GM12878 (cell line): ENCODE results near the gene WDR53. TPM values are rescaled to one million over a fixed set of nuclear protein-coding genes. Genes with fewer than 3 reads are reported as not detected.
"Not testable (repeated sequence)": the region's sequence is repeated elsewhere in the genome, so short reads cannot be mapped to it uniquely, and the experiment has no call there.

Source experiments
- ATAC-seq: fragments of 200-7000 bp; cut with Tn5 transposase; 3 replicates; pipeline ENCODE4 v1.9.1; 2020; ENCODE audit warnings: mild to moderate bottlenecking, moderate library complexity
- BruUV-seq: library from RNA; stranded (reverse); fragments of 400-500 nt; replicated peaks from 2 replicates; lab custom pipeline; 2021; lab: Mats Ljungman, UMichigan
- CTCF ChIA-PET: fragments of 300-600 bp; sonication (Branson Sonifier 250); formaldehyde crosslinking; extraction: SDS; loops from one replicate; lab custom pipeline; 2021; ENCODE audit warnings: inconsistent platforms; lab: Yijun Ruan, JAX
- POLR2A ChIA-PET: fragments of 350-600 bp; formaldehyde crosslinking; extraction: SDS; loops from one replicate; lab custom pipeline; 2021; ENCODE audit warnings: inconsistent platforms; lab: Charles Lee
- RAD21 ChIA-PET: fragments of 300-600 bp; sonication (Branson Sonifier 250); formaldehyde crosslinking; loops from one replicate; lab custom pipeline; 2023; ENCODE audit warnings: antibody characterized with exemption; ENCODE audit not compliant: unreplicated experiment; lab: Charles Lee
- SMC1A ChIA-PET: fragments of 300-600 bp; sonication (Branson Sonifier 250); formaldehyde crosslinking; loops from one replicate; lab custom pipeline; 2023; ENCODE audit not compliant: unreplicated experiment, uncharacterized antibody; lab: Charles Lee
- DNase-seq: peaks from one replicate; pipeline ENCODE4 v3.0.0-alpha.2; 2011; ENCODE audit warnings: low read depth, low spot score
- FAIRE-seq: peaks from 3 replicates; lab custom pipeline; 2011; peaks lifted over from hg19 to GRCh38; lab: Jason Lieb, UNC
- H2AFZ ChIP-seq: 2 replicates; pipeline ENCODE4 v1.6.0; 2011; ENCODE audit warnings: low read depth, low read length, control low read depth; ENCODE audit not compliant: control insufficient read depth
- H3K27ac ChIP-seq: 2 replicates; pipeline ENCODE4 v1.5.1; 2011; ENCODE audit warnings: control low read depth; ENCODE audit not compliant: control insufficient read depth, insufficient read depth
- H3K27me3 ChIP-seq, 2 experiments: replicated peaks in 1 of 2; 2 replicates each; pipeline versions ENCODE4 v1.6.0 to v1.6.1; 2011; ENCODE audit warnings: low read length in 1 of 2; ENCODE audit not compliant: control insufficient read depth in 2 of 2, insufficient read depth in 2 of 2
- H3K36me3 ChIP-seq, 2 experiments: 2 replicates each; pipeline ENCODE4 v1.5.1; 2011; ENCODE audit warnings: low read length in 1 of 2; ENCODE audit not compliant: control insufficient read depth in 2 of 2, insufficient read depth in 2 of 2
- H3K4me1 ChIP-seq: 2 replicates; pipeline ENCODE4 v1.6.1; 2011; ENCODE audit warnings: mild to moderate bottlenecking, low read length, moderate library complexity, mixed read lengths; ENCODE audit not compliant: control insufficient read depth, insufficient read depth
- H3K4me2 ChIP-seq: 2 replicates; pipeline ENCODE4 v1.6.0; 2011; ENCODE audit warnings: control low read depth; ENCODE audit not compliant: control insufficient read depth, insufficient read depth
- H3K4me3 ChIP-seq: fragments of 200-600 bp; sonication (generic); 2 replicates; pipeline ENCODE4 v1.5.1; 2016
- H3K79me2 ChIP-seq: 2 replicates; pipeline ENCODE4 v1.6.0; 2011; ENCODE audit warnings: low read length; ENCODE audit not compliant: control insufficient read depth, insufficient read depth
- H3K9ac ChIP-seq: 2 replicates; pipeline ENCODE4 v1.8.0; 2011; ENCODE audit warnings: low read length, control low read depth, mixed read lengths; ENCODE audit not compliant: control insufficient read depth, insufficient read depth
- H3K9me3 ChIP-seq: replicated peaks from 3 replicates; pipeline ENCODE4 v1.5.1; 2011; ENCODE audit warnings: mild to moderate bottlenecking, low read length; ENCODE audit not compliant: control insufficient read depth, insufficient read depth
- H4K20me1 ChIP-seq: 2 replicates; pipeline ENCODE4 v1.6.0; 2011; ENCODE audit not compliant: control insufficient read depth, insufficient read depth
- BCLAF1 ChIP-seq: fragments of 450-650 bp; IDR thresholded peaks from 2 replicates; pipeline ENCODE4 v1.6.1; 2017; ENCODE audit warnings: antibody characterized with exemption, mild to moderate bottlenecking, moderate library complexity
- CBX5 ChIP-seq: sonication (generic); IDR thresholded peaks from 2 replicates; pipeline ENCODE4 v1.6.1; 2016; ENCODE audit warnings: low read depth, moderate library complexity, mild to moderate bottlenecking, inconsistent platforms
- IRF5 ChIP-seq: fragments of 450-650 bp; IDR thresholded peaks from 2 replicates; pipeline ENCODE4 v1.6.1; 2017; ENCODE audit warnings: borderline replicate concordance
- NBN ChIP-seq: fragments of 450-650 bp; IDR thresholded peaks from 2 replicates; pipeline ENCODE4 v1.6.1; 2016
- RUNX3 ChIP-seq: IDR thresholded peaks from 2 replicates; pipeline ENCODE4 v1.6.1; 2012; ENCODE audit warnings: low read length, inconsistent platforms
- SREBF1 ChIP-seq: IDR thresholded peaks from 2 replicates; pipeline ENCODE4 v1.6.1; 2012; ENCODE audit warnings: mild to moderate bottlenecking, low read length
- WGBS: methylation state at CpG from one replicate; pipeline ENCODE4 v1.1.6; 2016; ENCODE audit warnings: low lambda C conversion rate; ENCODE audit not compliant: insufficient replicate concordance, insufficient coverage; ENCODE audit errors: missing lambda C conversion rate; 5-methylcytosine and 5-hydroxymethylcytosine counted together
- in situ Hi-C: fragments of 300-500 bp; cut with MboI; formaldehyde crosslinking; loops from 9 replicates; pipeline ENCODE4 v1.14.3; 2018; ENCODE audit warnings: mixed read lengths
- intact Hi-C: fragments of 100-400 bp; cut with micrococcal nuclease; formaldehyde crosslinking; loops from one replicate; pipeline ENCODE4 v1.14.2; 2022; ENCODE audit not compliant: unreplicated experiment
- polyA plus RNA-seq, 11 experiments: library from polyadenylated mRNA; depleted of rRNA in 4 of 11; unstranded in 6 of 11; stranded (reverse) in 5 of 11; fragments of >200 nt; fragmentation: Nextera tagmentation in 4 of 11; fragmentation: Illumina TruSeq in 1 of 11; extraction: Ambion mirVana in 4 of 11; extraction: Trizol in 1 of 11; gene quantifications; 1 replicate in 1 of 11; 2 replicates in 10 of 11; pipeline versions ENCODE4 v1.2.1 to v1.2.3, GENCODE V29; 2011 to 2016; ENCODE audit warnings: inconsistent platforms in 2 of 11, missing spikeins in 2 of 11, low read depth in 1 of 11
- total RNA-seq, 4 experiments: library from RNA; depleted of rRNA in 3 of 4; stranded (reverse); fragments of >200 nt in 3 of 4; fragmentation: Illumina TruSeq in 1 of 4; extraction: Trizol in 1 of 4; gene quantifications; 2 replicates each; pipeline versions ENCODE4 v1.2.1 to v1.2.3, GENCODE V29; 2013 to 2021

The WDR53 gene
- total and polyA plus RNA-seq, 10 of the 15 experiments (the other 5 are each of a cell fraction or from before 2014, with no cell fraction given), result 7.7 to 20.3 (median 15.7) TPM

GRCh38 chr3:196549312-196549711 lies 19.0 kb downstream of the WDR53 start:
- RAD21 ChIA-PET, H2AFZ ChIP-seq, H3K4me1 ChIP-seq, H3K27me3 ChIP-seq, H3K27ac ChIP-seq, BruUV-seq, H3K4me2 ChIP-seq, H3K36me3 ChIP-seq, DNase-seq, CTCF ChIA-PET, H3K9ac ChIP-seq, POLR2A ChIA-PET, FAIRE-seq, in situ Hi-C loops, H3K4me3 ChIP-seq, H3K79me2 ChIP-seq, H3K9me3 ChIP-seq, ATAC-seq, H4K20me1 ChIP-seq, intact Hi-C loops: not testable (repeated sequence)
- SMC1A ChIA-PET, result interaction anchor here (0.6 kb wide), 1 partner anchor 36 kb away, joined by 3 read pairs; no protein-coding TSS in a partner anchor
- WGBS, result 93% methylated on average over 1 of the region's 1 CpG
- TF ChIP-seq CBX5, result 0 out of 2 replicates have a peak, but pooled peaks have one; percentile 38

- no peak for DNase-seq
- RAD21 ChIA-PET, result no interaction called here
- Histone ChIP-seq H3K27me3 (no peaks in the 10 kb centered on the region), H3K36me3 (no peaks in the 10 kb centered on the region), H3K27ac (no peak overlapping the region), H3K4me3 (no peak overlapping the region), H3K79me2 (no peaks in the 10 kb centered on the region), H4K20me1 (no peaks in the 10 kb centered on the region)
- no peak for FAIRE-seq
- CTCF ChIA-PET, result interaction anchor here (1.4 kb wide), 1 partner anchor 11 kb away, joined by 3 read pairs; no protein-coding TSS in a partner anchor
- peak; percentile 35; the same call in 1 of the 3 replicates for ATAC-seq
- intact Hi-C loops, result no loop called here
- SMC1A ChIA-PET, result no interaction called here
- POLR2A ChIA-PET, result interaction anchor here (0.7 kb wide), 1 partner anchor 130 kb away, joined by 3 read pairs; no protein-coding TSS in a partner anchor
- TF ChIP-seq IRF5, result no peak
- no peak for TF ChIP-seq RUNX3
- no peak for TF ChIP-seq BCLAF1
- no peak for TF ChIP-seq SREBF1
- TF ChIP-seq NBN, result no peak
- TF ChIP-seq, all 136 proteins: peak for 0
- H2AFZ ChIP-seq, result no peak overlapping the region
- WGBS, result 91% methylated on average over 2 of the region's 2 CpGs
- no peak overlapping the region for H3K9ac ChIP-seq
- H3K4me2 ChIP-seq, result no peak overlapping the region
- in situ Hi-C loops, result no loop called here
- H3K9me3 ChIP-seq, result peaks cover 5% of the 10 kb centered on the region; the same call in 2 of the 3 replicates
- no TSS peak for BruUV-seq
- no peaks in the 10 kb centered on the region for H3K4me1 ChIP-seq
These were observed 21.3 kb downstream of the WDR53 start for GRCh38 chr3:196547067-196547466.
